ENCODE data around the gene MAP3K3. TPM values are rescaled to one million over a fixed set of nuclear protein-coding genes. Genes with fewer than 3 reads are reported as not detected.

The MAP3K3 gene
- total RNA-seq (2022) (10.0 and 11.4 TPM in 2 replicates), Bru-seq, nascent RNA (percentile 46 among the genes with signal in this experiment), BruChase-seq, experiment 1, labeled RNA remaining after a 6-hour chase (percentile 45 among the genes with signal in this experiment), BruChase-seq, experiment 2, labeled RNA remaining after a 2-hour chase (percentile 47 among the genes with signal in this experiment)
- long read RNA-seq, full-length matches to known transcripts = 2 of 7 reads
- long read RNA-seq, partial matches to known transcripts = 0 of 7 reads
- long read RNA-seq, other reads (novel, unspliced or antisense) = 5 of 7 reads

- intact Hi-C loops (cut with micrococcal nuclease; ENCODE audit: unreplicated experiment) = loop anchor here (10.0 kb wide), 2 partner anchors 53 to 123 kb away; partner anchors contain the start of gene STRADA
- no TSS peak for BruUV-seq (replicated peaks)
- CTCF ChIA-PET = interaction anchor here (0.7 to 1.3 kb wide), 3 partner anchors 11 to 225 kb away, joined by 3 to 6 read pairs (median 5); no protein-coding TSS in a partner anchor
- peaks cover 14% of the 10 kb centered on the region for H3K27me3 Mint-ChIP-seq (ENCODE audit: unreplicated experiment)
- TF ChIP-seq CTCF (IDR thresholded peaks at IDR 0.05; ENCODE audit: unreplicated experiment) = no peak
- H3K27ac Mint-ChIP-seq (ENCODE audit: unreplicated experiment) = peak within 1 kb of the TSS; percentile 66
- peaks cover 26% of the 10 kb centered on the region for H3K36me3 Mint-ChIP-seq (ENCODE audit: insufficient read depth, unreplicated experiment)
- no peaks in the 10 kb centered on the region for H3K9me3 Mint-ChIP-seq (ENCODE audit: low read depth, unreplicated experiment)
- peaks cover 18% of the 10 kb centered on the region for H3K4me1 Mint-ChIP-seq (ENCODE audit: low read depth, unreplicated experiment)
- H3K4me3 Mint-ChIP-seq (ENCODE audit: low read depth, unreplicated experiment) = peak within 1 kb of the TSS; percentile 88
- peak; percentile 94 for DNase-seq
Measured at GRCh38 chr17:63621684-63622573, at the start of gene MAP3K3. Gene MAP3K3, plus strand, starts transcription at chr17:63622417. Its CDS starts 343 bp downstream, at chr17:63622760.

GRCh38 chr17:63573634-63574033 lies 48.6 kb upstream of the MAP3K3 start:
- intact Hi-C loops (cut with micrococcal nuclease; ENCODE audit: unreplicated experiment) = no loop called here
- DNase-seq = no peak
- no peaks in the 10 kb centered on the region for H3K9me3 Mint-ChIP-seq (ENCODE audit: low read depth, unreplicated experiment)
- TF ChIP-seq CTCF (IDR thresholded peaks at IDR 0.05; ENCODE audit: unreplicated experiment) = no peak
- H3K4me1 Mint-ChIP-seq (ENCODE audit: low read depth, unreplicated experiment) = no peaks in the 10 kb centered on the region
- no peak overlapping the region for H3K27ac Mint-ChIP-seq (ENCODE audit: unreplicated experiment)
- no peaks in the 10 kb centered on the region for H3K27me3 Mint-ChIP-seq (ENCODE audit: unreplicated experiment)
- H3K36me3 Mint-ChIP-seq (ENCODE audit: insufficient read depth, unreplicated experiment) = no peaks in the 10 kb centered on the region
- no peak overlapping the region for H3K4me3 Mint-ChIP-seq (ENCODE audit: low read depth, unreplicated experiment)
- CTCF ChIA-PET = interaction anchor here (1.1 kb wide), 1 partner anchor 148 kb away, joined by 3 read pairs; no protein-coding TSS in a partner anchor
- no TSS peak for BruUV-seq (replicated peaks)

GRCh38 chr17:63578027-63578768 lies 44.0 kb upstream of the MAP3K3 start:
- Mint-ChIP-seq H3K27ac (ENCODE audit: unreplicated experiment) (no peak overlapping the region), H3K4me3 (ENCODE audit: low read depth, unreplicated experiment) (no peak overlapping the region), H3K9me3 (ENCODE audit: low read depth, unreplicated experiment) (no peaks in the 10 kb centered on the region), H3K4me1 (ENCODE audit: low read depth, unreplicated experiment) (no peaks in the 10 kb centered on the region), H3K36me3 (ENCODE audit: insufficient read depth, unreplicated experiment) (peaks cover 7% of the 10 kb centered on the region), H3K27me3 (ENCODE audit: unreplicated experiment) (no peaks in the 10 kb centered on the region)
- intact Hi-C loops (cut with micrococcal nuclease; ENCODE audit: unreplicated experiment) = no loop called here
- no peak for TF ChIP-seq CTCF (IDR thresholded peaks at IDR 0.05; ENCODE audit: unreplicated experiment)
- CTCF ChIA-PET = interaction anchor here (0.7 kb wide), 1 partner anchor 9 kb away, joined by 3 read pairs; no protein-coding TSS in a partner anchor
- no peak for DNase-seq
- no TSS peak for BruUV-seq (replicated peaks)

GRCh38 chr17:63578769-63579111 lies 43.5 kb upstream of the MAP3K3 start:
- TF ChIP-seq CTCF (IDR thresholded peaks at IDR 0.05; ENCODE audit: unreplicated experiment) = no peak
- CTCF ChIA-PET = interaction anchor here (0.7 to 1.6 kb wide), 2 partner anchors 10 to 153 kb away, joined by 3 read pairs; no protein-coding TSS in a partner anchor
- intact Hi-C loops (cut with micrococcal nuclease; ENCODE audit: unreplicated experiment) = no loop called here
- no peaks in the 10 kb centered on the region for H3K27me3 Mint-ChIP-seq (ENCODE audit: unreplicated experiment)
- no TSS peak for BruUV-seq (replicated peaks)
- H3K9me3 Mint-ChIP-seq (ENCODE audit: low read depth, unreplicated experiment) = no peaks in the 10 kb centered on the region
- H3K27ac Mint-ChIP-seq (ENCODE audit: unreplicated experiment) = no peak overlapping the region
- no peak for DNase-seq
- no peak overlapping the region for H3K4me3 Mint-ChIP-seq (ENCODE audit: low read depth, unreplicated experiment)
- no peaks in the 10 kb centered on the region for H3K4me1 Mint-ChIP-seq (ENCODE audit: low read depth, unreplicated experiment)
- H3K36me3 Mint-ChIP-seq (ENCODE audit: insufficient read depth, unreplicated experiment) = peaks cover 7% of the 10 kb centered on the region

Data from Calu3 (cell line).